ENCODE data around the gene ANXA5. TPM values are rescaled to one million over a fixed set of nuclear protein-coding genes. Genes with fewer than 3 reads are reported as not detected.

Gene ANXA5
- total RNA-seq, 4 donors from 2014 or later = 59.2 to 181 (median 88.0) TPM

- no peak overlapping the region for H3K4me3 ChIP-seq
- H3K27me3 ChIP-seq = no peaks in the 10 kb centered on the region
- no peaks in the 10 kb centered on the region for H3K4me1 ChIP-seq
- H3K27ac ChIP-seq = no peak overlapping the region
- H3K36me3 ChIP-seq = no peaks in the 10 kb centered on the region
- in situ Hi-C loops (cut with MboI; ENCODE audit: low sequenced_read_pairs in 4 of 4) (no loop called here), intact Hi-C loops (cut with DNase I; ENCODE audit: low total_unique reads) (no loop called here)
- TF ChIP-seq POLR2A (IDR thresholded peaks at IDR 0.05) (no peak), CTCF (IDR thresholded peaks at IDR 0.05 in 4 of 5, conservative IDR thresholded peaks at IDR 0.05 in 1 of 5) (no peak)
- ATAC-seq (no peak), DNase-seq (no peak)
- H3K9me3 ChIP-seq = no peaks in the 10 kb centered on the region
These were observed 48.3 kb downstream of the ANXA5 start for GRCh38 chr4:121648516-121648915.

GRCh38 chr4:121642876-121643585 lies 53.7 kb downstream of the ANXA5 start:
- no peak for DNase-seq
- intact Hi-C loops (cut with DNase I; ENCODE audit: low total_unique reads) = no loop called here
- no peak for ATAC-seq

GRCh38 chr4:121642292-121642691 lies 54.5 kb downstream of the ANXA5 start:
- H3K4me3 ChIP-seq = no peak overlapping the region
- peak in 1 of 2 donors; percentile 12 for ATAC-seq
- intact Hi-C loops (cut with DNase I; ENCODE audit: low total_unique reads) (no loop called here), in situ Hi-C loops (cut with MboI; ENCODE audit: low sequenced_read_pairs in 4 of 4) (no loop called here)
- H3K36me3 ChIP-seq = no peaks in the 10 kb centered on the region
- no peaks in the 10 kb centered on the region for H3K4me1 ChIP-seq
- H3K27ac ChIP-seq = no peak overlapping the region
- TF ChIP-seq POLR2A (IDR thresholded peaks at IDR 0.05) = no peak
- TF ChIP-seq CTCF (IDR thresholded peaks at IDR 0.05 in 4 of 5, conservative IDR thresholded peaks at IDR 0.05 in 1 of 5) = no peak
- no peaks in the 10 kb centered on the region for H3K9me3 ChIP-seq
- DNase-seq = no peak
- no peaks in the 10 kb centered on the region for H3K27me3 ChIP-seq

More at GRCh38 chr4:121642876-121643585, 53.7 kb downstream of the ANXA5 start:
- no peaks in the 10 kb centered on the region for H3K36me3 ChIP-seq
- H3K4me1 ChIP-seq = no peaks in the 10 kb centered on the region
- H3K4me3 ChIP-seq = no peak overlapping the region
- no peak for TF ChIP-seq CTCF (IDR thresholded peaks at IDR 0.05 in 4 of 5, conservative IDR thresholded peaks at IDR 0.05 in 1 of 5)
- no peak for TF ChIP-seq POLR2A (IDR thresholded peaks at IDR 0.05)
- no peak overlapping the region for H3K27ac ChIP-seq
- in situ Hi-C loops (cut with MboI; ENCODE audit: low sequenced_read_pairs in 4 of 4) = no loop called here
- no peaks in the 10 kb centered on the region for H3K27me3 ChIP-seq
- H3K9me3 ChIP-seq = no peaks in the 10 kb centered on the region

GRCh38 chr4:121633653-121634052 lies 63.1 kb downstream of the ANXA5 start:
- H3K9me3 ChIP-seq = no peaks in the 10 kb centered on the region
- H3K36me3 ChIP-seq = no peaks in the 10 kb centered on the region
- TF ChIP-seq CTCF (IDR thresholded peaks at IDR 0.05 in 4 of 5, conservative IDR thresholded peaks at IDR 0.05 in 1 of 5) (no peak), POLR2A (IDR thresholded peaks at IDR 0.05) (no peak)
- H3K27ac ChIP-seq = no peak overlapping the region
- in situ Hi-C loops (cut with MboI; ENCODE audit: low sequenced_read_pairs in 4 of 4) = no loop called here
- no peak for ATAC-seq
- no peaks in the 10 kb centered on the region for H3K4me1 ChIP-seq
- intact Hi-C loops (cut with DNase I; ENCODE audit: low total_unique reads) = no loop called here
- no peaks in the 10 kb centered on the region for H3K27me3 ChIP-seq
- no peak overlapping the region for H3K4me3 ChIP-seq
- no peak for DNase-seq

- Histone ChIP-seq H3K4me1 (no peaks in the 10 kb centered on the region), H3K27me3 (no peaks in the 10 kb centered on the region), H3K9me3 (no peaks in the 10 kb centered on the region), H3K27ac (no peak overlapping the region), H3K4me3 (no peak overlapping the region), H3K36me3 (no peaks in the 10 kb centered on the region)
- DNase-seq (no peak), ATAC-seq (no peak)
- no peak for TF ChIP-seq POLR2A (IDR thresholded peaks at IDR 0.05)
- TF ChIP-seq CTCF (IDR thresholded peaks at IDR 0.05 in 4 of 5, conservative IDR thresholded peaks at IDR 0.05 in 1 of 5) = no peak
- intact Hi-C loops (cut with DNase I; ENCODE audit: low total_unique reads) (no loop called here), in situ Hi-C loops (cut with MboI; ENCODE audit: low sequenced_read_pairs in 4 of 4) (no loop called here)
These were observed 64.1 kb downstream of the ANXA5 start for GRCh38 chr4:121632636-121633035.
